Measurements from ENCODE around the gene KLHL9. TPM values are rescaled to one million over a fixed set of nuclear protein-coding genes. Genes with fewer than 3 reads are reported as not detected.
"Not testable (repeated sequence)": the region's sequence is repeated elsewhere in the genome, so short reads cannot be mapped to it uniquely, and the experiment has no call there.

Gene KLHL9
- 38.7 TPM for total RNA-seq (ENCODE audit: unreplicated experiment)
- long read RNA-seq, full-length matches to known transcripts = 10 of 10 reads
- long read RNA-seq, partial matches to known transcripts = 0 of 10 reads
- long read RNA-seq, other reads (novel, unspliced or antisense) = 0 of 10 reads

- no peaks in the 10 kb centered on the region for H3K36me3 Mint-ChIP-seq (ENCODE audit: unreplicated experiment)
- peak within 1 kb of the TSS; percentile 92 for H3K4me3 Mint-ChIP-seq (ENCODE audit: unreplicated experiment)
- H3K9me3 Mint-ChIP-seq (ENCODE audit: unreplicated experiment) = no peaks in the 10 kb centered on the region
- DNase-seq = peak; percentile 94
- H3K27me3 Mint-ChIP-seq (ENCODE audit: unreplicated experiment) = no peaks in the 10 kb centered on the region
- peaks cover 18% of the 10 kb centered on the region for H3K4me1 Mint-ChIP-seq (ENCODE audit: low read depth, unreplicated experiment)
- H3K27ac Mint-ChIP-seq (ENCODE audit: unreplicated experiment) = peak within 1 kb of the TSS; percentile 91
- no peak for TF ChIP-seq CTCF (IDR thresholded peaks at IDR 0.05; ENCODE audit: partially characterized antibody, unreplicated experiment)
These were observed at the start of gene KLHL9 for GRCh38 chr9:21334701-21335632. TSS of gene KLHL9 (minus strand) at chr9:21335404. CDS start at chr9:21334859, 545 bp downstream.

GRCh38 chr9:21383627-21384026 lies 48.4 kb upstream of the KLHL9 start:
- DNase-seq = no peak
- TF ChIP-seq CTCF (IDR thresholded peaks at IDR 0.05; ENCODE audit: partially characterized antibody, unreplicated experiment) = no peak
- H3K27ac Mint-ChIP-seq (ENCODE audit: unreplicated experiment) = no peak overlapping the region
- no peaks in the 10 kb centered on the region for H3K9me3 Mint-ChIP-seq (ENCODE audit: unreplicated experiment)
- H3K4me3 Mint-ChIP-seq (ENCODE audit: unreplicated experiment) = no peak overlapping the region
- H3K27me3 Mint-ChIP-seq (ENCODE audit: unreplicated experiment) = no peaks in the 10 kb centered on the region
- no peaks in the 10 kb centered on the region for H3K4me1 Mint-ChIP-seq (ENCODE audit: low read depth, unreplicated experiment)
- no peaks in the 10 kb centered on the region for H3K36me3 Mint-ChIP-seq (ENCODE audit: unreplicated experiment)

- no peaks in the 10 kb centered on the region for H3K4me1 Mint-ChIP-seq (ENCODE audit: low read depth, unreplicated experiment)
- H3K27ac Mint-ChIP-seq (ENCODE audit: unreplicated experiment) = no peak overlapping the region
- no peaks in the 10 kb centered on the region for H3K27me3 Mint-ChIP-seq (ENCODE audit: unreplicated experiment)
- H3K36me3 Mint-ChIP-seq (ENCODE audit: unreplicated experiment) = no peaks in the 10 kb centered on the region
- no peaks in the 10 kb centered on the region for H3K9me3 Mint-ChIP-seq (ENCODE audit: unreplicated experiment)
- DNase-seq = no peak
- H3K4me3 Mint-ChIP-seq (ENCODE audit: unreplicated experiment) = no peak overlapping the region
- no peak for TF ChIP-seq CTCF (IDR thresholded peaks at IDR 0.05; ENCODE audit: partially characterized antibody, unreplicated experiment)
These were observed 46.5 kb upstream of the KLHL9 start for GRCh38 chr9:21381448-21382339.

- not testable (repeated sequence) for H3K4me1 Mint-ChIP-seq (ENCODE audit: low read depth, unreplicated experiment); H3K36me3 Mint-ChIP-seq (ENCODE audit: unreplicated experiment); DNase-seq; H3K27me3 Mint-ChIP-seq (ENCODE audit: unreplicated experiment); H3K27ac Mint-ChIP-seq (ENCODE audit: unreplicated experiment); H3K9me3 Mint-ChIP-seq (ENCODE audit: unreplicated experiment); H3K4me3 Mint-ChIP-seq (ENCODE audit: unreplicated experiment)
These were observed 36.3 kb upstream of the KLHL9 start for GRCh38 chr9:21371467-21371866.

- Mint-ChIP-seq H3K9me3 (ENCODE audit: unreplicated experiment) (no peaks in the 10 kb centered on the region), H3K36me3 (ENCODE audit: unreplicated experiment) (no peaks in the 10 kb centered on the region), H3K4me1 (ENCODE audit: low read depth, unreplicated experiment) (no peaks in the 10 kb centered on the region), H3K27me3 (ENCODE audit: unreplicated experiment) (no peaks in the 10 kb centered on the region), H3K4me3 (ENCODE audit: unreplicated experiment) (no peak within 1 kb of the TSS), H3K27ac (ENCODE audit: unreplicated experiment) (no peak within 1 kb of the TSS)
- TF ChIP-seq CTCF (IDR thresholded peaks at IDR 0.05; ENCODE audit: partially characterized antibody, unreplicated experiment) = no peak
- no peak for DNase-seq
These were observed 32.8 kb upstream of the KLHL9 start, which contains the start of gene IFNA13 for GRCh38 chr9:21367957-21368356. TSS of gene IFNA13 (minus strand) at chr9:21368057. CDS start at chr9:21368010, 47 bp downstream.

- H3K4me3 Mint-ChIP-seq (ENCODE audit: unreplicated experiment); H3K9me3 Mint-ChIP-seq (ENCODE audit: unreplicated experiment); DNase-seq; H3K36me3 Mint-ChIP-seq (ENCODE audit: unreplicated experiment); H3K4me1 Mint-ChIP-seq (ENCODE audit: low read depth, unreplicated experiment); H3K27me3 Mint-ChIP-seq (ENCODE audit: unreplicated experiment); H3K27ac Mint-ChIP-seq (ENCODE audit: unreplicated experiment): not testable (repeated sequence)
These were observed 32.0 kb upstream of the KLHL9 start for GRCh38 chr9:21367169-21367568.

Measured in glutamatergic neuron (in vitro differentiated cells).